Kidney (tissue), 14 donors: ENCODE results near the gene FAAP20. TPM values are rescaled to one million over a fixed set of nuclear protein-coding genes. Genes with fewer than 3 reads are reported as not detected.

Experiments
- DNase-seq, 5 donors: peaks; one replicate each; pipeline ENCODE4 v3.0.0-alpha.2; 2013 to 2020
- FAIRE-seq: peaks from 2 replicates; lab custom pipeline; 2012; peaks lifted over from hg19 to GRCh38; lab: Jason Lieb, UNC
- H3K27ac ChIP-seq, 2 donors: one replicate each; pipeline ENCODE4 v1.7.0; 2013; ENCODE audit warnings: low read depth in 2 of 2, low read length in 2 of 2, inconsistent platforms in 1 of 2
- H3K27me3 ChIP-seq: one replicate; pipeline ENCODE4 v1.7.1; 2013; ENCODE audit warnings: low read length, inconsistent platforms; ENCODE audit not compliant: control insufficient read depth, insufficient read depth
- H3K36me3 ChIP-seq, 3 donors: one replicate each; pipeline versions ENCODE4 v1.7.0 to v1.7.1; 2013; ENCODE audit warnings: low read length in 3 of 3, control low read depth in 1 of 3, inconsistent platforms in 1 of 3; ENCODE audit not compliant: insufficient read depth in 3 of 3, control insufficient read depth in 2 of 3
- H3K4me1 ChIP-seq, 3 donors: one replicate each; pipeline versions ENCODE4 v1.7.0 to v1.7.1; 2013; ENCODE audit warnings: low read length in 3 of 3, inconsistent platforms in 1 of 3, low read depth in 1 of 3; ENCODE audit not compliant: control insufficient read depth in 2 of 3, insufficient read depth in 2 of 3
- H3K4me3 ChIP-seq, 3 donors: one replicate each; pipeline versions ENCODE4 v1.7.0 to v1.8.1; 2013; ENCODE audit warnings: low read length in 3 of 3, control low read depth in 1 of 3, inconsistent platforms in 1 of 3
- H3K9ac ChIP-seq, 3 donors: one replicate each; pipeline versions ENCODE4 v1.7.0 to v1.7.1; 2013; ENCODE audit warnings: low read length in 3 of 3, control low read depth in 1 of 3, inconsistent platforms in 1 of 3
- H3K9me3 ChIP-seq, 3 donors: one replicate each; pipeline versions ENCODE4 v1.7.0 to v1.7.1; 2013; ENCODE audit warnings: low read length in 3 of 3, control low read depth in 1 of 3, inconsistent platforms in 1 of 3; ENCODE audit not compliant: control insufficient read depth in 2 of 3, insufficient read depth in 1 of 3
- intact Hi-C: fragments of 100-400 bp; cut with DNase I; formaldehyde crosslinking; loops from one replicate; pipeline ENCODE4 v1.11.1; 2022
- polyA plus RNA-seq: library from polyadenylated mRNA; stranded (reverse); fragments of 350-450 nt; fragmentation: Illumina TruSeq; extraction: RNeasy Lipid Tissue Mini Kit (QIAGEN cat#74804); gene quantifications from one replicate; pipeline ENCODE4 v1.2.3, GENCODE V29; 2014; ENCODE audit warnings: low read depth, low replicate concordance; ENCODE audit not compliant: insufficient read depth
- total RNA-seq: library from RNA; stranded (reverse); fragmentation: NEBNext Ultra II Directional; extraction: Animal tissue kit (Norgen Biotek cat#: 25700); gene quantifications from one replicate; pipeline ENCODE4 v1.2.1, GENCODE V29; 2021
- TF ChIP-seq, protein P1 (sequence below): IDR thresholded peaks from 3 replicates; pipeline ENCODE4 v1.5.1; 2012; ENCODE audit warnings: mild to moderate bottlenecking, moderate library complexity, borderline replicate concordance; ENCODE audit not compliant: insufficient read depth; ENCODE audit errors: extremely low read depth
- donor health status: control.
- donor health status: control.
- donor health status: control.
- donor health status: control.
- donor health status: control.
- donor health status: DM: yes; HTN: yes; CAD: no.
- donor health status: Normal renal cell carcinoma (clear cell type).

Gene FAAP20
- total and polyA plus RNA-seq, 2 donors from 2014 or later, result 69.0 to 109 TPM

DNA sequence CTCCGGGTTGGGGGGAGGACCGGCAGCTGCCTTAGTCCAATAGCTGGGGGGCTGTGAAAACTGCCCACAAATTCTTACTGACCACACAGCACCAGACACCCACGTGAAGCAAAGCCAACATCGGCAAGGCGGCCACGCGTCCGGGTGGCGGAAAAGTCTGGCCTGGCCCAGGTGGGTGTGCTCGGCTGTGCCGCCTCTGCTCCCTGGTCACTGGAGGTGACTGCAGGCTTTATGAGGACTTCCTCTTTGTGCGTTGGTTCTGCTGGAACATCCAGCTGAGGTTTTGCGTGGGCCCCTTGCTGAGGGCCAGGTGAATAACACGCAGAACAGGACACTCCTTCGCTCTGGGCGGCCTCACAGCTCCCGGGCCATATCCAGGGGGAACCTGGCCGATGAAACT, 35.4 kb downstream of the FAAP20 start:
- peaks cover 4 to 17% (median 5%) of the 10 kb centered on the region in 3 donors for H3K36me3 ChIP-seq
- H3K4me1 ChIP-seq, result no peaks in the 10 kb centered on the region
- H3K27ac ChIP-seq, result no peak overlapping the region
- H3K27me3 ChIP-seq, result no peaks in the 10 kb centered on the region
- DNase-seq (no peak), FAIRE-seq (no peak)
- H3K9ac ChIP-seq, result no peak overlapping the region
- intact Hi-C loops, result no loop called here
- peaks cover 0 to 3% (median 0%) of the 10 kb centered on the region in 3 donors for H3K9me3 ChIP-seq
- H3K4me3 ChIP-seq, result no peak overlapping the region
- TF ChIP-seq, protein P1, sequence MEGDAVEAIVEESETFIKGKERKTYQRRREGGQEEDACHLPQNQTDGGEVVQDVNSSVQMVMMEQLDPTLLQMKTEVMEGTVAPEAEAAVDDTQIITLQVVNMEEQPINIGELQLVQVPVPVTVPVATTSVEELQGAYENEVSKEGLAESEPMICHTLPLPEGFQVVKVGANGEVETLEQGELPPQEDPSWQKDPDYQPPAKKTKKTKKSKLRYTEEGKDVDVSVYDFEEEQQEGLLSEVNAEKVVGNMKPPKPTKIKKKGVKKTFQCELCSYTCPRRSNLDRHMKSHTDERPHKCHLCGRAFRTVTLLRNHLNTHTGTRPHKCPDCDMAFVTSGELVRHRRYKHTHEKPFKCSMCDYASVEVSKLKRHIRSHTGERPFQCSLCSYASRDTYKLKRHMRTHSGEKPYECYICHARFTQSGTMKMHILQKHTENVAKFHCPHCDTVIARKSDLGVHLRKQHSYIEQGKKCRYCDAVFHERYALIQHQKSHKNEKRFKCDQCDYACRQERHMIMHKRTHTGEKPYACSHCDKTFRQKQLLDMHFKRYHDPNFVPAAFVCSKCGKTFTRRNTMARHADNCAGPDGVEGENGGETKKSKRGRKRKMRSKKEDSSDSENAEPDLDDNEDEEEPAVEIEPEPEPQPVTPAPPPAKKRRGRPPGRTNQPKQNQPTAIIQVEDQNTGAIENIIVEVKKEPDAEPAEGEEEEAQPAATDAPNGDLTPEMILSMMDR, result no peak

DNA sequence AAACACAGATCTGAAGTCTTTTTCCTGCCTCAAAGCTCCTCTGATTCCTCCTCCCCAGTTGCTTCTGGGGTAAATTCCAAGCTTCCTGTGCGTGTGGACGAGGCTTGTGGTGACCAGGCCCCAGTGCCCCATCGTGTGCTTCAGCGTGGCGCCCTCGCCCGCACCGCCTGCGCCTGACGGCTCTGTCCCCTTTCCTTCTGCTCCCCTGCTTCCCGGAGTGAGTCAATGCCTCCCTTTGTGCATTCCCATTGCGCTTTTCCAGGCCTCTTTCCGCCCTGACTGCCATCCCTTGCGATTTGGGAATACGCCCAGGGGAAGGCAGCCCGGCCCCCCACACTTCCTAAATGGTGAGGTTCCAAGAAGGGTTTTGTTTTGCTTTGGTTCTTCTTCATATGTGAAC, 36.3 kb downstream of the FAAP20 start:
- no peak overlapping the region for H3K27ac ChIP-seq
- peaks cover 0 to 3% (median 0%) of the 10 kb centered on the region in 3 donors for H3K9me3 ChIP-seq
- intact Hi-C loops, result no loop called here
- no peak overlapping the region for H3K4me3 ChIP-seq
- FAIRE-seq (no peak), DNase-seq (no peak)
- H3K9ac ChIP-seq, result no peak overlapping the region
- H3K27me3 ChIP-seq, result no peaks in the 10 kb centered on the region
- TF ChIP-seq, protein P1, result no peak
- no peaks in the 10 kb centered on the region for H3K4me1 ChIP-seq
- H3K36me3 ChIP-seq, result peaks cover 4 to 17% (median 5%) of the 10 kb centered on the region in 3 donors

GRCh38 chr1:2157856-2158255, 36.7 kb downstream of the FAAP20 start:
- Histone ChIP-seq H3K9me3 (peaks cover 0 to 3% (median 0%) of the 10 kb centered on the region in 3 donors), H3K36me3 (peaks cover 2 to 13% (median 4%) of the 10 kb centered on the region in 3 donors), H3K27ac (no peak overlapping the region), H3K27me3 (no peaks in the 10 kb centered on the region), H3K9ac (no peak overlapping the region), H3K4me1 (no peaks in the 10 kb centered on the region), H3K4me3 (no peak overlapping the region)
- TF ChIP-seq, protein P1, result no peak
- intact Hi-C loops, result no loop called here
- FAIRE-seq (no peak), DNase-seq (no peak)

DNA sequence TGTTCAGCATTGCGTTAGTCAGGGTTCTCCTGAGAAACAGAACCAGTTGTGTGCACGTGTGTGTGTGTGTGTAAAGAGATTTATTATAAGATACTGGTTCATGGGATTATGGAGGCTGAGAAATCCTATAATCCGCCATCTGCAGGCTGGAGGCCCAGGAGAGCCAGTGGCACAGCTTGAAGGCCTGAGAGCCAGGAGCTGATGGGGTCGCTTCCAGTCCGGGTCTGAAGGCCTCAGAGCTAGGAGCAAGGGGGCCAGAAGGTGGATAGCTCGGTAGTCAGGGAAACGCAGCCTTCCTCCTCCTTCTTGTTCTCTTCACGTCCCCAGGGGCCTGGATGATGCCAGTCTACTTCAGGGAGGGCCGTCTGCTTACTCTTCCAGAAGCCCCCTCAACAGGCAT, 37.7 kb downstream of the FAAP20 start:
- peaks cover 4 to 13% (median 4%) of the 10 kb centered on the region in 3 donors for H3K36me3 ChIP-seq
- TF ChIP-seq, protein P1, result no peak
- FAIRE-seq (no peak), DNase-seq (no peak)
- no peak overlapping the region for H3K4me3 ChIP-seq
- no peaks in the 10 kb centered on the region for H3K4me1 ChIP-seq
- H3K9ac ChIP-seq, result no peak overlapping the region
- intact Hi-C loops, result no loop called here
- peaks cover 0 to 3% (median 0%) of the 10 kb centered on the region in 3 donors for H3K9me3 ChIP-seq
- no peak overlapping the region for H3K27ac ChIP-seq
- no peaks in the 10 kb centered on the region for H3K27me3 ChIP-seq
